ENCODE results near the gene SCGB3A2.

DNA sequence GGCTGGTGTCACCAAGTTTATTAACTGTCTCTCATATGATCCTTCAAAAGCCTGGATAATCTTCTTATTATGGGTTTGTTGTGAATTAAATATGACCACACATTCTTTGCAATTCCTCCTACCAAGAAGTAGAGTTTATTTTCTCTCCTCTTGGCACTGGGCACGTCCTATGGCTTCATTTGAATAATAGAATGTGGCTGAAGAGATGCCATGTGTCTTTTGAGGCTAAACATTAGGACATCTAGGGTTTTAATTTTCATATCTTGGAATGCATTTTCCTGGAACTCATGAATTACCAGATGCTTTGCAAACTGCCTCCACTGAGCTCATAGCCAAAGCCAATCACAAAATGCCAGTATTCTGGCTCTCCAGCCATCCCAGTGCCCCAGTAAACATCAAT, 19.9 kb upstream of the SCGB3A2 start:
- no peak for TF ChIP-seq CTCF (IDR thresholded peaks at IDR 0.05)
- no peak for TF ChIP-seq POLR2A (IDR thresholded peaks at IDR 0.05)

All from Peyer's patch (tissue), 4 donors.